CD4-positive, alpha-beta memory T cell (primary cell): ENCODE data around the gene FBXL2. TPM values are rescaled to one million over a fixed set of nuclear protein-coding genes. Genes with fewer than 3 reads are reported as not detected.
A peak's percentile ranks its signal among the peaks of the same experiment; 100 is the strongest.

Experiments used
- CTCF ChIA-PET: fragments of 350-600 bp; sonication (Branson Sonifier 250); formaldehyde crosslinking; loops from one replicate; lab custom pipeline; 2021; ENCODE audit warnings: inconsistent platforms; ENCODE audit not compliant: partially characterized antibody; lab: Charles Lee
- POLR2A ChIA-PET: fragments of 350-600 bp; sonication (Branson Sonifier 250); formaldehyde crosslinking; loops from one replicate; lab custom pipeline; 2021; ENCODE audit not compliant: partially characterized antibody; lab: Charles Lee
- DNase-seq, 5 donors: peaks; one replicate each; pipeline versions ENCODE4 v3.0.0 to v3.0.0-alpha.2; 2020 to 2022; ENCODE audit warnings: mixed read lengths in 1 of 5
- H3K27ac ChIP-seq: one replicate; pipeline ENCODE4 v1.7.0; 2013; ENCODE audit warnings: low read depth, low read length
- H3K27me3 ChIP-seq: 2 replicates; pipeline ENCODE4 v1.7.0; 2013; ENCODE audit warnings: mild to moderate bottlenecking, low read length, moderate library complexity; ENCODE audit not compliant: insufficient read depth
- H3K36me3 ChIP-seq: 2 replicates; pipeline ENCODE4 v1.7.0; 2013; ENCODE audit warnings: mild to moderate bottlenecking, low read length, moderate library complexity; ENCODE audit not compliant: insufficient read depth
- H3K4me1 ChIP-seq: 2 replicates; pipeline ENCODE4 v1.7.0; 2013; ENCODE audit warnings: mild to moderate bottlenecking, low read length, moderate library complexity; ENCODE audit not compliant: insufficient read depth
- H3K4me3 ChIP-seq, 2 donors: one replicate each; pipeline ENCODE4 v1.7.0; 2013; ENCODE audit warnings: low read length in 2 of 2, mild to moderate bottlenecking in 1 of 2
- H3K9me3 ChIP-seq, 2 donors: one replicate each; pipeline ENCODE4 v1.7.0; 2013; ENCODE audit warnings: low read length in 2 of 2, control low read depth in 1 of 2; ENCODE audit not compliant: control insufficient read depth in 1 of 2
- H3K27ac Mint-ChIP-seq, 7 donors: one replicate each; pipeline ENCODE4 v1.8.0; 2020 to 2021; ENCODE audit warnings: mixed read lengths in 7 of 7, mild to moderate bottlenecking in 6 of 7, inconsistent platforms in 3 of 7, moderate library complexity in 3 of 7
- H3K27me3 Mint-ChIP-seq, 2 donors: one replicate each; pipeline ENCODE4 v1.8.0; 2020 to 2021; ENCODE audit warnings: mixed read lengths in 2 of 2
- H3K36me3 Mint-ChIP-seq, 2 donors: one replicate each; pipeline ENCODE4 v1.8.0; 2020 to 2021; ENCODE audit warnings: mixed read lengths in 2 of 2, inconsistent platforms in 1 of 2, mild to moderate bottlenecking in 1 of 2
- H3K4me1 Mint-ChIP-seq, 4 donors: one replicate each; pipeline ENCODE4 v1.8.0; 2020 to 2021; ENCODE audit warnings: mixed read lengths in 4 of 4, mild to moderate bottlenecking in 1 of 4
- H3K4me3 Mint-ChIP-seq, 8 donors: one replicate each; pipeline ENCODE4 v1.8.0; 2020 to 2021; ENCODE audit warnings: mixed read lengths in 8 of 8, mild to moderate bottlenecking in 7 of 8, moderate library complexity in 6 of 8, inconsistent platforms in 3 of 8
- H3K9me3 Mint-ChIP-seq, 8 donors: one replicate each; pipeline ENCODE4 v1.8.0; 2020 to 2021; ENCODE audit warnings: mixed read lengths in 8 of 8, mild to moderate bottlenecking in 5 of 8, inconsistent platforms in 3 of 8, moderate library complexity in 1 of 8
- intact Hi-C: fragments of 100-400 bp; cut with micrococcal nuclease; formaldehyde crosslinking; loops from one replicate; pipeline ENCODE4 v1.15.1; 2023
- polyA plus RNA-seq, 2 donors: library from polyadenylated mRNA; unstranded; fragments of 300-500 nt; fragmentation: Illumina TruSeq; gene quantifications; one replicate each; pipeline ENCODE4 v1.2.3, GENCODE V29; 2021
- total RNA-seq, 2 experiments: library from RNA; stranded (reverse); gene quantifications; one replicate each; pipeline ENCODE4 v1.2.3, GENCODE V29; 2021

FBXL2 gene
- total and polyA plus RNA-seq, 4 experiments from 2014 or later, result 0.29 TPM; not detected in 3

GRCh38 chr3:33372218-33373081, 95.2 kb downstream of the FBXL2 start:
- POLR2A ChIA-PET, result interaction anchor here (0.7 to 1.4 kb wide), 2 partner anchors 68 to 424 kb away, joined by 4 to 9 read pairs; no protein-coding TSS in a partner anchor
- Histone ChIP-seq H3K36me3 (no peaks in the 10 kb centered on the region), H3K9me3 (no peaks in the 10 kb centered on the region), H3K27ac (no peak overlapping the region), H3K4me1 (no peaks in the 10 kb centered on the region), H3K4me3 (no peak overlapping the region), H3K27me3 (no peaks in the 10 kb centered on the region)
- H3K4me1 Mint-ChIP-seq, result peaks cover 2 to 7% (median 5%) of the 10 kb centered on the region in 4 donors
- H3K4me3 Mint-ChIP-seq, result peak overlapping the region in 1 of 8 donors; percentile 7
- H3K27me3 Mint-ChIP-seq, result peaks cover 11 to 12% of the 10 kb centered on the region in 2 donors
- CTCF ChIA-PET, result interaction anchor here (0.7 to 2.9 kb wide), 40 partner anchors 7 to 862 kb away, joined by 3 to 45 read pairs (median 5); partner anchors contain the start of gene CCR4
- peak overlapping the region in 1 of 7 donors; percentile 51 for H3K27ac Mint-ChIP-seq
- no peaks in the 10 kb centered on the region for H3K36me3 Mint-ChIP-seq
- peaks cover 0 to 4% (median 0%) of the 10 kb centered on the region in 8 donors for H3K9me3 Mint-ChIP-seq
- intact Hi-C loops, result loop anchor here (1.0 to 10.0 kb wide), 5 partner anchors 241 to 860 kb away; no protein-coding TSS in a partner anchor
- peak; percentile 39 to 57 (median 49) for DNase-seq

DNA sequence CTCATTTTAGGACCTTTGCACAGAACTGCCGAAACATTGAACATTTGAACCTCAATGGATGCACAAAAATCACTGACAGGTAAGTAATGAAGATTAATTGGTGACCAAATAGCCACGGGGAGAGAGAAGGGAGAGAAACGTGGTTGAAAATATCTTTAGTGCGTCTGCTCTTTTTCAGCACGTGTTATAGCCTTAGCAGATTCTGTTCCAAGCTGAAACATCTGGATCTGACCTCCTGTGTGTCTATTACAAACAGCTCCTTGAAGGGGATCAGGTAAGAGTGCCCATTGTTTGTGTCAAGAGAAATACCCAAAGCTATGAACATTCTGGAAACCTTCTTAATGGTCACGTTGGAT, 95.8 kb downstream of the FBXL2 start:
- intact Hi-C loops, result loop anchor here (1.0 to 10.0 kb wide), 5 partner anchors 242 to 861 kb away; no protein-coding TSS in a partner anchor
- no peak overlapping the region for H3K4me3 ChIP-seq
- no peaks in the 10 kb centered on the region for H3K9me3 ChIP-seq
- Mint-ChIP-seq H3K36me3 (no peaks in the 10 kb centered on the region), H3K27ac (peak overlapping the region in 1 of 7 donors; percentile 51), H3K27me3 (peaks cover 9 to 10% of the 10 kb centered on the region in 2 donors), H3K9me3 (peaks cover 0 to 4% (median 0%) of the 10 kb centered on the region in 8 donors), H3K4me1 (peaks cover 2 to 7% (median 5%) of the 10 kb centered on the region in 4 donors), H3K4me3 (no peak overlapping the region)
- H3K4me1 ChIP-seq, result no peaks in the 10 kb centered on the region
- H3K36me3 ChIP-seq, result no peaks in the 10 kb centered on the region
- no peak for DNase-seq
- no peak overlapping the region for H3K27ac ChIP-seq
- ChIA-PET CTCF (interaction anchor here (0.7 to 2.9 kb wide), 38 partner anchors 8 to 862 kb away, joined by 3 to 45 read pairs (median 5); partner anchors contain the start of gene CCR4), POLR2A (interaction anchor here (0.7 to 1.4 kb wide), 2 partner anchors 68 to 425 kb away, joined by 4 to 9 read pairs; no protein-coding TSS in a partner anchor)
- no peaks in the 10 kb centered on the region for H3K27me3 ChIP-seq

GRCh38 chr3:33377489-33377888, 100.2 kb downstream of the FBXL2 start:
- Mint-ChIP-seq H3K27me3 (peaks cover 1 to 5% of the 10 kb centered on the region in 2 donors), H3K27ac (no peak overlapping the region), H3K36me3 (no peaks in the 10 kb centered on the region), H3K4me3 (no peak overlapping the region), H3K9me3 (no peaks in the 10 kb centered on the region), H3K4me1 (peaks cover 2 to 7% (median 6%) of the 10 kb centered on the region in 4 donors)
- Histone ChIP-seq H3K9me3 (no peaks in the 10 kb centered on the region), H3K27ac (no peak overlapping the region), H3K4me1 (no peaks in the 10 kb centered on the region), H3K4me3 (no peak overlapping the region), H3K36me3 (no peaks in the 10 kb centered on the region), H3K27me3 (no peaks in the 10 kb centered on the region)
- intact Hi-C loops, result loop anchor here (10.0 kb wide), 1 partner anchor 407 kb away; no protein-coding TSS in a partner anchor
- POLR2A ChIA-PET, result no interaction called here
- CTCF ChIA-PET, result interaction anchor here (1.2 kb wide), 1 partner anchor 17 kb away, joined by 3 read pairs; no protein-coding TSS in a partner anchor
- no peak for DNase-seq

DNA sequence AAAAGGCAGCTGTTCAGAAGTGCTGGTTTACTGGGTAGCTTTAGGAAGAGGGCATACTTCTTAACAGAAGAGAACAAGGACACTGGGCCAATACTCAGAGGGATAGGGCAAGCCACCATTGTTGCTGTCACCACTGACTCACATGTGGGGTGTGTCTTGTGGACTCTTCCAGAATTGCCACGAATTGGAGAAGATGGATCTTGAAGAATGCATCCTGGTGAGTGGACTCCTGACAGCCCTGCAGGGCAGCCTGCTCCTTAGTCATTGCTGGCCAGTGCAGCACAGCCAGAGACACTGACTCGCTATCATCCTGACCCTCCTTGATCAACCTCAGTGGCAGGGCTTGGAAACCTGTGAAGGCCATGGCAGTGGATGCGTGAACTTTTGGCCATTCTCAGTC, 100.7 kb downstream of the FBXL2 start:
- POLR2A ChIA-PET, result no interaction called here
- no peak overlapping the region for H3K4me3 ChIP-seq
- Mint-ChIP-seq H3K27me3 (peaks cover under 1% of the 10 kb centered on the region in 2 donors), H3K4me3 (no peak overlapping the region), H3K9me3 (no peaks in the 10 kb centered on the region), H3K27ac (no peak overlapping the region), H3K4me1 (peaks cover under 1 to 5% (median 1%) of the 10 kb centered on the region in 4 donors), H3K36me3 (no peaks in the 10 kb centered on the region)
- H3K36me3 ChIP-seq, result no peaks in the 10 kb centered on the region
- no peaks in the 10 kb centered on the region for H3K4me1 ChIP-seq
- no peak overlapping the region for H3K27ac ChIP-seq
- CTCF ChIA-PET, result interaction anchor here (1.2 kb wide), 1 partner anchor 17 kb away, joined by 3 read pairs; no protein-coding TSS in a partner anchor
- no peaks in the 10 kb centered on the region for H3K27me3 ChIP-seq
- H3K9me3 ChIP-seq, result no peaks in the 10 kb centered on the region
- no peak for DNase-seq
- intact Hi-C loops, result loop anchor here (10.0 kb wide), 1 partner anchor 407 kb away; no protein-coding TSS in a partner anchor

DNA sequence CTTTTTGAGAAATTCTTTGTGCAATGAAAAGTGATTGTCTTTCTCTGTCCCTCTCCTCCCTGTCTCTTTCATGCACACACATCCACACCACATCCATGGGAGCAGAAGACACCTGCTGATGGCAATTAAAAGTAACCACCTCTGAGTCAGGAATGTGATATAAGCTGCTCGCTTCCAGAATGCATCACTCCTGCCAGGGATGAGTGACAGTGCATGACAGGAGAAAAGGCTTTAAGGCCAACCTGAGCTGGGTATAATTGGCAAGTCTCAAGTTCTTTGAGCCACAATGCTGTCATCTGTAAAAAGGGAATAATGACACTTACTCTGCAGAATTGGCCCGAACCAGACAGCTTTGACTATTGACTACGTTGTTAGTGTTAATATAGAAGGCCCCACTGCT, 103.4 kb downstream of the FBXL2 start:
- no peak for DNase-seq
- H3K27me3 Mint-ChIP-seq, result no peaks in the 10 kb centered on the region
- H3K36me3 Mint-ChIP-seq, result peaks cover 0 to 5% of the 10 kb centered on the region in 2 donors
- intact Hi-C loops, result no loop called here
- no peak overlapping the region for H3K27ac ChIP-seq
- no peaks in the 10 kb centered on the region for H3K27me3 ChIP-seq
- no peak overlapping the region for H3K4me3 Mint-ChIP-seq
- peaks cover 0 to 8% (median 3%) of the 10 kb centered on the region in 4 donors for H3K4me1 Mint-ChIP-seq
- no peaks in the 10 kb centered on the region for H3K36me3 ChIP-seq
- peaks cover 3% of the 10 kb centered on the region for H3K4me1 ChIP-seq
- no peaks in the 10 kb centered on the region for H3K9me3 ChIP-seq
- H3K27ac Mint-ChIP-seq, result peak overlapping the region in 1 of 7 donors; percentile 25
- ChIA-PET CTCF (no interaction called here), POLR2A (no interaction called here)
- no peaks in the 10 kb centered on the region for H3K9me3 Mint-ChIP-seq
- no peak overlapping the region for H3K4me3 ChIP-seq

DNA sequence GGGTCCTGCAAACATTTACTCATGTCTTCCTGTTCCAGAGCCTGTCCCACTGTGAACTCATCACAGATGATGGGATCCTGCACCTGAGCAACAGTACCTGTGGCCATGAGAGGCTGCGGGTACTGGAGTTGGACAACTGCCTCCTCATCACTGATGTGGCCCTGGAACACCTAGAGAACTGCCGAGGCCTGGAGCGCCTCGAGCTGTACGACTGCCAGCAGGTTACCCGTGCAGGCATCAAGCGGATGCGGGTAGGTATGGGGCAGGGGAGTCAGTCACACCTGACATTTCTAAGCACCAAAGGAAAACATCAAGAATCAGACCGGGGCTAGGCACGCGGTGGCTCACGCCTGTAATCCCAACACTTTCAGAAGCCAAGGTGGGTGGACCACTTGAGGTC, 106.7 kb downstream of the FBXL2 start:
- Histone ChIP-seq H3K9me3 (no peaks in the 10 kb centered on the region), H3K4me1 (peaks cover 5% of the 10 kb centered on the region), H3K27me3 (no peaks in the 10 kb centered on the region), H3K4me3 (no peak overlapping the region), H3K36me3 (peaks cover 11% of the 10 kb centered on the region), H3K27ac (no peak overlapping the region)
- intact Hi-C loops, result no loop called here
- CTCF ChIA-PET, result interaction anchor here (2.0 kb wide), 1 partner anchor 11 kb away, joined by 11 read pairs; no protein-coding TSS in a partner anchor
- Mint-ChIP-seq H3K36me3 (peaks cover 15 to 29% of the 10 kb centered on the region in 2 donors), H3K27ac (peak overlapping the region in 1 of 7 donors; percentile 37), H3K9me3 (no peaks in the 10 kb centered on the region), H3K4me3 (no peak overlapping the region), H3K27me3 (no peaks in the 10 kb centered on the region), H3K4me1 (peaks cover 4 to 15% (median 8%) of the 10 kb centered on the region in 4 donors)
- POLR2A ChIA-PET, result no interaction called here
- no peak for DNase-seq
